ENCODE results near the gene CCL4L2. TPM values are rescaled to one million over a fixed set of nuclear protein-coding genes. Genes with fewer than 3 reads are reported as not detected.

Gene CCL4L2
- not detected in 2 replicates for total RNA-seq

GRCh38 chr17:36210439-36211211, at the start of gene CCL4L2:
Gene CCL4L2 (plus strand): TSS chr17:36211063.

GRCh38 chr17:36176536-36176935, 34.3 kb upstream of the CCL4L2 start, which contains the start of gene TBC1D3B:
Gene TBC1D3B (minus strand): TSS chr17:36176636. CDS start chr17:36175050, 1,586 bp downstream.

Other genes with a start within 250 kb of the CCL4L2 start
- gene CCL16, start 229.6 kb upstream of the CCL4L2 start, total RNA-seq: 0.11 and 0.26 TPM in 2 replicates
- gene CCL14, start 224.3 kb upstream of the CCL4L2 start, total RNA-seq: 9.1 and 12.5 TPM in 2 replicates
- gene CCL15, start 209.5 kb upstream of the CCL4L2 start, total RNA-seq: not detected in 2 replicates
- 0.26 and 0.33 TPM in 2 replicates for gene CCL23, start 193.1 kb upstream of the CCL4L2 start, total RNA-seq
- not detected in 2 replicates for gene CCL18, start 146.8 kb upstream of the CCL4L2 start, total RNA-seq
- not detected in 2 replicates for gene CCL3, start 120.9 kb upstream of the CCL4L2 start, total RNA-seq
- not detected in 2 replicates for gene CCL4, start 107.2 kb upstream of the CCL4L2 start, total RNA-seq
- gene TBC1D3B, start 34.4 kb upstream of the CCL4L2 start, total RNA-seq: 0.43 and 1.5 TPM in 2 replicates
- gene CCL3L1, start 14.3 kb upstream of the CCL4L2 start, total RNA-seq: not detected in 2 replicates
- gene TBC1D3I, start 53.5 kb downstream of the CCL4L2 start, total RNA-seq: 0.11 TPM in 1 of 2 replicates, not detected in the other
- gene TBC1D3G, start 112.8 kb downstream of the CCL4L2 start, total RNA-seq: not detected in 2 replicates
- gene TBC1D3H, start 177.4 kb downstream of the CCL4L2 start, total RNA-seq: not detected in 2 replicates

All from dermis lymphatic vessel endothelial cell (primary cell).